ENCODE results near the gene CEACAM21. TPM values are rescaled to one million over a fixed set of nuclear protein-coding genes. Genes with fewer than 3 reads are reported as not detected.

CEACAM21 gene
- total RNA-seq, 3 donors from 2014 or later (not counting 1 experiment from before 2014, with no cell fraction given), result 26.8 to 46.6 (median 33.6) TPM

DNA sequence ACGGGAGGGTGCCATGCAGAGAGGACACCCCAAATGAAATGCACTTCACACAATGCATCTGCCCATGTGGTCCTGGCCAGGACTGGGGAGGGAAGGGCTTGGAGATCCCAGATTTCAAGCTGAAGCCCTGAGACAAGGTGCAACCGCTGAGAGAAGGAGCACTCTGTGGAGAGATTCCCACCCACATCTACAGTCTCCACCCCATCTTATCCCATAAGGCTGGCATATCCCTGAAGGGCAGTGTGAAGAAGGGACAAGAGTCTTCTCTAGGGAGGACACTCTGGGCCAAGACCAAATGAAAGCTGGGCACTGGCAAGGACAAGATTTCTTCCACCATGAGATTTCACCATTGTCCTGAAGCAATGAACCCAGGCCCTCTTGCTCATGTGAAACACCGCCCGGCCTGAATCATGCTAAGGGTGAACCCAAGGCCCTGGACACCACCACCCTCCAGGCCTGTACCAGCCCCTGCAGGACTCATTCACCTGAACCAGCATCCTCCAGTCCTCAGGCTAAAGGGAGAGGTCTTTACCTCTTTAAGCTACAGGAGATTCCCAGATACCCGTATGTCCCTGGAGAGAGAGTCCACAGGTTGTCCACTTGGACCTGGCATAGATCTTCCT lies 30.4 kb downstream of the CEACAM21 start:
- H3K4me3 ChIP-seq (ENCODE audit: low read length), result no peak overlapping the region
- H3K27ac ChIP-seq (ENCODE audit: low read length), result no peak overlapping the region
- intact Hi-C loops (cut with micrococcal nuclease), result no loop called here
- DNase-seq (no peak), ATAC-seq (no peak)
- Mint-ChIP-seq H3K27ac (no peak overlapping the region), H3K4me3 (no peak overlapping the region), H3K36me3 (no peaks in the 10 kb centered on the region), H3K9me3 (no peaks in the 10 kb centered on the region), H3K27me3 (ENCODE audit: low read depth in 2 of 2) (peaks cover 20 to 44% of the 10 kb centered on the region in 2 donors), H3K4me1 (no peaks in the 10 kb centered on the region)
- no peaks in the 10 kb centered on the region for H3K9me3 ChIP-seq (ENCODE audit: control insufficient read depth, insufficient read depth, low read length)
- no peaks in the 10 kb centered on the region for H3K36me3 ChIP-seq (ENCODE audit: control insufficient read depth, insufficient read depth, low read length)
- H3K27me3 ChIP-seq (ENCODE audit: control insufficient read depth, insufficient read depth, low read length), result peaks cover 5% of the 10 kb centered on the region
- no peaks in the 10 kb centered on the region for H3K4me1 ChIP-seq (ENCODE audit: control insufficient read depth, insufficient read depth, low read length)
- 90% methylated on average over 4 of the region's 5 CpGs for WGBS (ENCODE audit: insufficient coverage)
- TF ChIP-seq, protein P1, sequence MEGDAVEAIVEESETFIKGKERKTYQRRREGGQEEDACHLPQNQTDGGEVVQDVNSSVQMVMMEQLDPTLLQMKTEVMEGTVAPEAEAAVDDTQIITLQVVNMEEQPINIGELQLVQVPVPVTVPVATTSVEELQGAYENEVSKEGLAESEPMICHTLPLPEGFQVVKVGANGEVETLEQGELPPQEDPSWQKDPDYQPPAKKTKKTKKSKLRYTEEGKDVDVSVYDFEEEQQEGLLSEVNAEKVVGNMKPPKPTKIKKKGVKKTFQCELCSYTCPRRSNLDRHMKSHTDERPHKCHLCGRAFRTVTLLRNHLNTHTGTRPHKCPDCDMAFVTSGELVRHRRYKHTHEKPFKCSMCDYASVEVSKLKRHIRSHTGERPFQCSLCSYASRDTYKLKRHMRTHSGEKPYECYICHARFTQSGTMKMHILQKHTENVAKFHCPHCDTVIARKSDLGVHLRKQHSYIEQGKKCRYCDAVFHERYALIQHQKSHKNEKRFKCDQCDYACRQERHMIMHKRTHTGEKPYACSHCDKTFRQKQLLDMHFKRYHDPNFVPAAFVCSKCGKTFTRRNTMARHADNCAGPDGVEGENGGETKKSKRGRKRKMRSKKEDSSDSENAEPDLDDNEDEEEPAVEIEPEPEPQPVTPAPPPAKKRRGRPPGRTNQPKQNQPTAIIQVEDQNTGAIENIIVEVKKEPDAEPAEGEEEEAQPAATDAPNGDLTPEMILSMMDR (IDR thresholded peaks at IDR 0.05), result no peak

DNA sequence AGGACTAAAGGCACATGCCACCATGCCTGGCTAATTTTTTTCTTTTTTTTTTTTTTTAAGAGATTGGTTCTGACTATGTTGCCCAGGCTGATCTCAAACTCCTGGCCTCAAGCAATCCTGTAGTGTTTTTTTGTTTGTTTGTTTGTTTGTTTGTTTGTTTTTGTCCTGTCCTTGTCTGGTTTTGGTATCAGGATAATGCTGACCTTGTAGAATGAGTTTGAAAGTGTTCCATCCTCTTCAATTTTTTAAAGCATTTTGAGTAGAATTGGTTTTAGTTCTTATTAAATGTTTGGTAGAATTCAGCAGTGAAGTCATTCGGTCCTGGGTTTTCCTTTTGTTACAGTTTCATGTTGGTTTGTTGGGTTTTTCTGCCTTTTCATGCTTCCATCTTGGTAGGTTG lies 31.7 kb downstream of the CEACAM21 start:
- no peak for DNase-seq
- intact Hi-C loops (cut with micrococcal nuclease), result no loop called here
- Mint-ChIP-seq H3K36me3 (no peaks in the 10 kb centered on the region), H3K4me1 (no peaks in the 10 kb centered on the region), H3K27ac (no peak overlapping the region), H3K27me3 (ENCODE audit: low read depth in 2 of 2) (peaks cover 23 to 48% of the 10 kb centered on the region in 2 donors), H3K4me3 (no peak overlapping the region), H3K9me3 (no peaks in the 10 kb centered on the region)
- Histone ChIP-seq H3K27ac (ENCODE audit: low read length) (no peak overlapping the region), H3K4me3 (ENCODE audit: low read length) (no peak overlapping the region), H3K4me1 (ENCODE audit: control insufficient read depth, insufficient read depth, low read length) (no peaks in the 10 kb centered on the region), H3K9me3 (ENCODE audit: control insufficient read depth, insufficient read depth, low read length) (no peaks in the 10 kb centered on the region), H3K27me3 (ENCODE audit: control insufficient read depth, insufficient read depth, low read length) (peaks cover 5% of the 10 kb centered on the region), H3K36me3 (ENCODE audit: control insufficient read depth, insufficient read depth, low read length) (no peaks in the 10 kb centered on the region)
- no peak for ATAC-seq
- TF ChIP-seq, protein P1 (IDR thresholded peaks at IDR 0.05), result no peak
- WGBS (ENCODE audit: insufficient coverage), result 77% methylated on average over 1 of the region's 1 CpG

DNA sequence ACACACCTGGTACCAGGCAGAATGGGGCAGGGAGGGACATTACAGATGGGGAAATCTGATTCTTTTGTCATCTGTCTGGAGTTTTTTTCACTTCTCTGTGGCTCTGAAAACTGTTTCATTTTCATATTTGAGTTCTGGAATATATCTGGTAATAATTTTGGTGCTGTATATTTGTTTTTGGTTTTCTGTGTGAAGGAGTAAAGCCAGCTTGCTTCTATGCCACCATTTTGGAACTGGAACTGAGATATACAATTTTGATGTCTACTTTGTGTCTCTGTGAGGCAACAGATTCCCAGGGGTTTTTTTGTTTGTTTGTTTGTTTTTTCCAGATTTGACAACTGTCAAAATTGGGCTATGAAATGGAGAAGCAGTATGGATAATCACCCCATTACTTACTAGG lies 34.8 kb downstream of the CEACAM21 start:
- Histone ChIP-seq H3K36me3 (ENCODE audit: control insufficient read depth, insufficient read depth, low read length) (no peaks in the 10 kb centered on the region), H3K9me3 (ENCODE audit: control insufficient read depth, insufficient read depth, low read length) (no peaks in the 10 kb centered on the region), H3K27me3 (ENCODE audit: control insufficient read depth, insufficient read depth, low read length) (peaks cover 5% of the 10 kb centered on the region), H3K4me3 (ENCODE audit: low read length) (no peak overlapping the region), H3K4me1 (ENCODE audit: control insufficient read depth, insufficient read depth, low read length) (no peaks in the 10 kb centered on the region), H3K27ac (ENCODE audit: low read length) (no peak overlapping the region)
- Mint-ChIP-seq H3K4me1 (no peaks in the 10 kb centered on the region), H3K4me3 (no peak overlapping the region), H3K27me3 (ENCODE audit: low read depth in 2 of 2) (peaks cover 29 to 58% of the 10 kb centered on the region in 2 donors), H3K27ac (no peak overlapping the region), H3K9me3 (no peaks in the 10 kb centered on the region), H3K36me3 (no peaks in the 10 kb centered on the region)
- TF ChIP-seq, protein P1 (IDR thresholded peaks at IDR 0.05), result no peak
- intact Hi-C loops (cut with micrococcal nuclease), result no loop called here
- DNase-seq, result no peak
- no peak for ATAC-seq

DNA sequence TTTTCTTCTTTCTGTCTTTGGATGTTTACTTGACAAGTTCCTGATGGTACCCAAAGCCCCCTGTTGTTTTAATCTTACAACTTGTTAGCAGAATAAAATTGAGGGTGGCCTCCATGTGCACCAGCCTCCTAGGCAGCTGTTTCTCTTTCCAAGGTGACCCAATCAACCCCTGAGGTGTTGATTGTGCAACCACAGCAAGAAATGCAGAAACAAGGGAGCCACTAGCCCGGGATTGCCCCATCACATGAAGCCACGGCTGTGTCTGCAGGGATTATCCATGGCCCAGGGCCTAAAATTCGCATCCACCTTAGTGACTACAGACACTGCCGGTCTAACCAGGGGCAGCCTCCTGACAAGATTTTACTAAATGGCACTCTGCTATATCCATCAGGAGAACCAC lies 36.5 kb downstream of the CEACAM21 start:
- intact Hi-C loops (cut with micrococcal nuclease), result no loop called here
- peaks cover 5% of the 10 kb centered on the region for H3K27me3 ChIP-seq (ENCODE audit: control insufficient read depth, insufficient read depth, low read length)
- H3K9me3 Mint-ChIP-seq, result no peaks in the 10 kb centered on the region
- ATAC-seq (no peak), DNase-seq (no peak)
- no peaks in the 10 kb centered on the region for H3K4me1 Mint-ChIP-seq
- H3K36me3 Mint-ChIP-seq, result no peaks in the 10 kb centered on the region
- H3K36me3 ChIP-seq (ENCODE audit: control insufficient read depth, insufficient read depth, low read length), result no peaks in the 10 kb centered on the region
- H3K4me1 ChIP-seq (ENCODE audit: control insufficient read depth, insufficient read depth, low read length), result no peaks in the 10 kb centered on the region
- H3K4me3 ChIP-seq (ENCODE audit: low read length), result no peak overlapping the region
- H3K9me3 ChIP-seq (ENCODE audit: control insufficient read depth, insufficient read depth, low read length), result no peaks in the 10 kb centered on the region
- H3K27ac ChIP-seq (ENCODE audit: low read length), result no peak overlapping the region
- H3K27me3 Mint-ChIP-seq (ENCODE audit: low read depth in 2 of 2), result peaks cover 30 to 50% of the 10 kb centered on the region in 2 donors
- 79% methylated on average over 4 of the region's 4 CpGs for WGBS (ENCODE audit: insufficient coverage)
- H3K4me3 Mint-ChIP-seq, result no peak overlapping the region
- TF ChIP-seq, protein P1 (IDR thresholded peaks at IDR 0.05), result no peak
- H3K27ac Mint-ChIP-seq, result no peak overlapping the region
